ENCODE results near the gene POU6F2.

GRCh38 chr7:39249635-39250152 lies 272.0 kb downstream of the POU6F2 start:
- TF ChIP-seq, protein P1, sequence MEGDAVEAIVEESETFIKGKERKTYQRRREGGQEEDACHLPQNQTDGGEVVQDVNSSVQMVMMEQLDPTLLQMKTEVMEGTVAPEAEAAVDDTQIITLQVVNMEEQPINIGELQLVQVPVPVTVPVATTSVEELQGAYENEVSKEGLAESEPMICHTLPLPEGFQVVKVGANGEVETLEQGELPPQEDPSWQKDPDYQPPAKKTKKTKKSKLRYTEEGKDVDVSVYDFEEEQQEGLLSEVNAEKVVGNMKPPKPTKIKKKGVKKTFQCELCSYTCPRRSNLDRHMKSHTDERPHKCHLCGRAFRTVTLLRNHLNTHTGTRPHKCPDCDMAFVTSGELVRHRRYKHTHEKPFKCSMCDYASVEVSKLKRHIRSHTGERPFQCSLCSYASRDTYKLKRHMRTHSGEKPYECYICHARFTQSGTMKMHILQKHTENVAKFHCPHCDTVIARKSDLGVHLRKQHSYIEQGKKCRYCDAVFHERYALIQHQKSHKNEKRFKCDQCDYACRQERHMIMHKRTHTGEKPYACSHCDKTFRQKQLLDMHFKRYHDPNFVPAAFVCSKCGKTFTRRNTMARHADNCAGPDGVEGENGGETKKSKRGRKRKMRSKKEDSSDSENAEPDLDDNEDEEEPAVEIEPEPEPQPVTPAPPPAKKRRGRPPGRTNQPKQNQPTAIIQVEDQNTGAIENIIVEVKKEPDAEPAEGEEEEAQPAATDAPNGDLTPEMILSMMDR (IDR thresholded peaks at IDR 0.05), result no peak
- no peak for TF ChIP-seq EP300 (IDR thresholded peaks at IDR 0.05)
- TF ChIP-seq POLR2A (IDR thresholded peaks at IDR 0.05), result no peak
- no peak for TF ChIP-seq POLR2AphosphoS5 (IDR thresholded peaks at IDR 0.05)
